K562 (cell line): ENCODE data around the gene POLR3GL. TPM values are rescaled to one million over a fixed set of nuclear protein-coding genes. Genes with fewer than 3 reads are reported as not detected.

Source experiments
- BHLHE40 ChIP-seq: IDR thresholded peaks from 2 replicates; pipeline ENCODE4 v1.6.1; 2011; ENCODE audit warnings: low read length, improper control_type of control experiment
- E2F1 ChIP-seq: sonication (generic); formaldehyde crosslinking; IDR thresholded peaks from 2 replicates; pipeline ENCODE4 v1.8.1; 2023; ENCODE audit warnings: mild to moderate bottlenecking, missing genetic modification reagents, moderate library complexity
- ELF1 ChIP-seq: fragments of 200-800 bp; sonication (Bioruptor generic); IDR thresholded peaks from 2 replicates; pipeline ENCODE4 v1.6.1; 2016; ENCODE audit warnings: missing genetic modification characterization, missing compliant biosample characterization
- FOXO4 ChIP-seq: fragments of 450-650 bp; formaldehyde crosslinking; IDR thresholded peaks from 2 replicates; pipeline ENCODE4 v1.4.0; 2020; ENCODE audit warnings: mild to moderate bottlenecking, moderate library complexity
- HCFC1 ChIP-seq: IDR thresholded peaks from 2 replicates; pipeline ENCODE4 v1.6.1; 2012; ENCODE audit warnings: low read depth, low read length, improper control_type of control experiment
- IFI16 ChIP-seq: fragments of 250-450 bp; sonication (Bioruptor Pico); IDR thresholded peaks from 2 replicates; pipeline ENCODE4 v2.1.2; 2022; ENCODE audit warnings: mild to moderate bottlenecking, inconsistent platforms
- ILK ChIP-seq: fragments of 450-650 bp; IDR thresholded peaks from 2 replicates; pipeline ENCODE4 v1.6.1; 2016; ENCODE audit warnings: missing genetic modification characterization, low read depth, mild to moderate bottlenecking, missing compliant biosample characterization, moderate library complexity, borderline replicate concordance
- IRF9 ChIP-seq: fragments of 450-650 bp; IDR thresholded peaks from 2 replicates; pipeline ENCODE4 v1.6.1; 2016; ENCODE audit warnings: missing biosample characterization, missing genetic modification characterization
- LARP7 ChIP-seq: fragments of 450-650 bp; IDR thresholded peaks from 2 replicates; pipeline ENCODE4 v1.6.1; 2016
- MBD1 ChIP-seq: fragments of 250-450 bp; sonication (Bioruptor Pico); IDR thresholded peaks from 2 replicates; pipeline ENCODE4 v1.8.0; 2022; ENCODE audit warnings: inconsistent platforms
- NCOA2 ChIP-seq, 2 experiments: fragments of 450-650 bp; IDR thresholded peaks; 2 replicates each; pipeline ENCODE4 v1.6.1; 2018; ENCODE audit warnings: mild to moderate bottlenecking in 2 of 2, moderate library complexity in 1 of 2; ENCODE audit not compliant: partially characterized antibody in 2 of 2
- PTTG1 ChIP-seq: fragments of 450-650 bp; IDR thresholded peaks from 2 replicates; pipeline ENCODE4 v1.6.1; 2016; ENCODE audit warnings: low read depth, mild to moderate bottlenecking, missing genetic modification characterization, missing compliant biosample characterization
- SAFB2 ChIP-seq: fragments of 200-400 bp; formaldehyde crosslinking; IDR thresholded peaks from 2 replicates; pipeline ENCODE4 v1.6.1; 2018; ENCODE audit warnings: borderline replicate concordance, low read length, low read depth, moderate library complexity; ENCODE audit not compliant: severe bottlenecking
- TCF7L2 ChIP-seq: fragments of 150-350 bp; IDR thresholded peaks from 2 replicates; pipeline ENCODE4 v1.6.1; 2016; ENCODE audit warnings: low read depth, mild to moderate bottlenecking, low read length, moderate library complexity
- UBTF ChIP-seq, 2 experiments: IDR thresholded peaks; 2 replicates each; pipeline ENCODE4 v1.6.1; 2012; ENCODE audit warnings: improper control_type of control experiment in 2 of 2, low read depth in 2 of 2, low read length in 2 of 2, borderline replicate concordance in 1 of 2
- ZNF134 ChIP-seq: fragments of 250-450 bp; sonication (Bioruptor Pico); conservative IDR thresholded peaks from 2 replicates; pipeline ENCODE4 v1.4.0; 2020
- ZNF644 ChIP-seq: fragments of 200-800 bp; sonication (Bioruptor generic); IDR thresholded peaks from 2 replicates; pipeline ENCODE4 v1.6.1; 2016; ENCODE audit warnings: low read depth, missing genetic modification characterization, missing compliant biosample characterization
- ZNF77 ChIP-seq: fragments of 250-450 bp; sonication (Bioruptor Pico); IDR thresholded peaks from 2 replicates; pipeline ENCODE4 v1.5.0; 2020
- polyA plus RNA-seq, 8 experiments: library from polyadenylated mRNA; depleted of rRNA in 4 of 8; stranded (reverse) in 5 of 8; unstranded in 3 of 8; fragments of >200 nt; fragmentation: Nextera tagmentation in 2 of 8; fragmentation: Illumina TruSeq in 1 of 8; extraction: Ambion mirVana in 2 of 8; extraction: Trizol in 1 of 8; gene quantifications; 2 replicates each; pipeline versions ENCODE4 v1.2.1 to v1.2.3, GENCODE V29; 2011 to 2014; ENCODE audit warnings: inconsistent platforms in 1 of 8, missing spikeins in 1 of 8
- total RNA-seq, 7 experiments: library from RNA; depleted of rRNA in 6 of 7; stranded (reverse); fragments of >200 nt in 6 of 7; fragmentation: Illumina TruSeq in 2 of 7; extraction: Trizol in 2 of 7; gene quantifications; 2 replicates each; pipeline versions ENCODE4 v1.2.1 to v1.2.3, GENCODE V29; 2011 to 2021; ENCODE audit warnings: low replicate concordance in 1 of 7

The POLR3GL gene
- total and polyA plus RNA-seq, 9 of the 15 experiments (the other 6 are each of a cell fraction or from before 2014, with no cell fraction given), result 14.6 to 48.4 (median 38.2) TPM

- TF ChIP-seq FOXO4 (CRISPR knock-in tag) (0 out of 2 replicates have a peak, but pooled peaks have one; percentile 14), ZNF134 (no peak), UBTF (IDR thresholded peaks at IDR 0.05; ENCODE audit: borderline replicate concordance in 1 of 2, low read depth in 2 of 2, low read length in 2 of 2) (0 out of 4 replicates have a peak, but pooled peaks of 1 of the 2 experiments have one; percentile 18), BHLHE40 (no peak), IRF9 (tag) (0 out of 2 replicates have a peak, but pooled peaks have one; percentile 5), ELF1 (tag) (peak; percentile 72; the same call in 1 of the 2 replicates), HCFC1 (no peak), E2F1 (CRISPR knock-in tag) (no peak), ILK (tag) (no peak), ZNF644 (tag) (no peak), SAFB2 (no peak), IFI16 (CRISPR knock-in tag) (no peak), ZNF77 (CRISPR knock-in tag) (no peak), MBD1 (CRISPR knock-in tag) (no peak), LARP7 (no peak), TCF7L2 (no peak), NCOA2 (IDR thresholded peaks at IDR 0.05; ENCODE audit: partially characterized antibody in 2 of 2) (no peak), PTTG1 (tag) (0 out of 2 replicates have a peak, but pooled peaks have one; percentile 35)
Measured at GRCh38 chr1:145979746-145980456, 15.4 kb downstream of the POLR3GL start (continued).
